UCSD-AML1 (cell line): Measurements from ENCODE around the gene KDM4B.
A peak's percentile ranks its signal among the peaks of the same experiment; 100 is the strongest.

Source experiments
- DNase-seq: peaks from one replicate; lab custom pipeline; 2025; ENCODE audit not compliant: unreplicated experiment; lab: John Stamatoyannopoulos, UW

KDM4B gene

GRCh38 chr19:5031231-5032100 is 62.6 kb downstream of the KDM4B start:
- DNase-seq = peak; percentile 80

GRCh38 chr19:5032101-5032967 is 63.4 kb downstream of the KDM4B start:
- DNase-seq = no peak

- DNase-seq = no peak
Measured at GRCh38 chr19:5035105-5035761, 66.3 kb downstream of the KDM4B start.

- DNase-seq = no peak
Measured at GRCh38 chr19:5035793-5036697, 67.1 kb downstream of the KDM4B start.

- no peak for DNase-seq
Measured at GRCh38 chr19:5036698-5037563, 68.0 kb downstream of the KDM4B start.

- DNase-seq = no peak
Measured at GRCh38 chr19:5037936-5038335, 69.0 kb downstream of the KDM4B start.

GRCh38 chr19:5038631-5039271 is 69.8 kb downstream of the KDM4B start:
- DNase-seq = peak; percentile 20

GRCh38 chr19:5039642-5040543 is 71.0 kb downstream of the KDM4B start:
- no peak for DNase-seq

GRCh38 chr19:5040544-5041167 is 71.7 kb downstream of the KDM4B start:
- no peak for DNase-seq

- no peak for DNase-seq
Measured at GRCh38 chr19:5041168-5041912, 72.4 kb downstream of the KDM4B start.

- no peak for DNase-seq
Measured at GRCh38 chr19:5041913-5042187, 72.9 kb downstream of the KDM4B start.

GRCh38 chr19:5042556-5042955 is 73.6 kb downstream of the KDM4B start:
- no peak for DNase-seq

- DNase-seq = no peak
Measured at GRCh38 chr19:5045029-5045428, 76.1 kb downstream of the KDM4B start.

- DNase-seq = no peak
Measured at GRCh38 chr19:5045956-5046338, 77.0 kb downstream of the KDM4B start.

- no peak for DNase-seq
Measured at GRCh38 chr19:5046339-5047039, 77.6 kb downstream of the KDM4B start.

GRCh38 chr19:5047251-5047935 is 78.5 kb downstream of the KDM4B start:
- no peak for DNase-seq
